GM15510 (cell line): ENCODE measurements around the gene ACTN4.

Experiments
- POLR2A ChIP-seq: IDR thresholded peaks from 3 replicates; pipeline ENCODE4 v1.6.1; 2011; ENCODE audit warnings: borderline replicate concordance; ENCODE audit not compliant: insufficient read length; ENCODE audit errors: extremely low read depth

The ACTN4 gene

DNA sequence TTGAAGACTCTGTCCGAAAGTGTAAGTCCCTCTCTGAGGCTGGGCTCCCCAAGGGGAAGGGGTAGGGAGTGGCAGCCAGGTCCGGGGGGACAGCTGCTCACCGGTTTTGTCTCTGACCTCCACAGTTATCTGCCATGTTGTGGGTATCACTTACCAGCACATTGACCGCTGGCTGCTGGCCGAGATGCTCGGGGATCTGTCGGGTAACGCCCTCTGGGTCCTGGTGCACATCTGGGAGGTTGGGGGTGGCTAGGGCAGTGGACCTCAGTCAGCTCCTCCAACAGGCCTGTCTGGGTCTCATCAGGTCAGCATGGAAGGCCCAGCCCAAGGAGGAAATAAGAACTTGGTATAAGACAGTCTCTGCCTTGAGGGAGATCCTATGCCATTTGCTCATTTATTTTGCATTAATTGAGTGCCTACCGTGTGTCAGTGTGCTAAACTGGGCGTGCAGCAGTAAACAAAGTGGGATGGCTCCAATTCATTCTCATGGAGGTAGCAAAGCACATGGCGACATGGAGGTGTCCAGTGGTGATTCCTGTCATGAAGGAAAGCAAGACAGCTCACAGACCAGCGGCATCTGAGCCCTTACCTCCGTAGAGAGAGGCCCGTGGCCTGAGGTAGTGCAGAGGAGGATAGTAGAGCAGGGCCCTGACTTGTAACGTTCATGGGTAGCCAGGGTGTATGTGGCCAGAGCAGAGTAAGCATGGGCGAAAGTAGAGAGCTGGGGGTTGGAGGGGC lies 14.8 kb upstream of the ACTN4 start:
- TF ChIP-seq POLR2A = no peak

DNA sequence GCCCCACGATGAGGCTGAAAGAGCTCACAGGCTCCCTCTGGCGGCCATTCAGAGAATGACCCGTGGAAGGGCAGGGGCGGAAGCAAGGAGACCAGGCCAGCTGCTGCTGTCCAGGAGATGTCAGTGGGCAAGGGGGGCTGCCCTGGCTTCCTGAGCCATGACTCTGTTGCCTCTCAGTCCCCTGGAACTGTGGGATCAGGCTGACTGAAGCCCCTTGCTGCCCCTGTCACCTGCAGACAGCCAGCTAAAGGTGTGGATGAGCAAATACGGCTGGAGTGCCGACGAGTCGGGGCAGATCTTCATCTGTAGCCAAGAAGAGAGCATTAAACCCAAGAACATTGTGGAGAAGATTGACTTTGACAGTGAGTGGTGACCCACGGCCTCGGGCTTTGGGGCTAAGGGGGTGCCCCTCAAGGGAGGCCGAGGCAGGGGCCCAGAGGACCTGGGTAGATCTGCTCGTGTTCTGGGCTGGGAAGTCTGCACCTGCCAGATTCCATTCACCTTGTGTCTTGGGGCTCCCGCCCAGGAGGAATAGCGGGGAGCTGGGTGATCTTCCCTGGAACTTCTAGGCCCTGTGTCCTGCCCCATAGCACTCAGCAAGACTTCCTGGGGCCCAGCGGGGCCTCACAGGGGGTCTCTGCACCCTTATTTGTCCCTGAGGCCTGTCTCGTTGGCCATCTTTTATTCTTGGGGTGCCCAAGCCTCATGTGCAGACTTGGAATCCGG lies 12.5 kb upstream of the ACTN4 start:
- no peak for TF ChIP-seq POLR2A

DNA sequence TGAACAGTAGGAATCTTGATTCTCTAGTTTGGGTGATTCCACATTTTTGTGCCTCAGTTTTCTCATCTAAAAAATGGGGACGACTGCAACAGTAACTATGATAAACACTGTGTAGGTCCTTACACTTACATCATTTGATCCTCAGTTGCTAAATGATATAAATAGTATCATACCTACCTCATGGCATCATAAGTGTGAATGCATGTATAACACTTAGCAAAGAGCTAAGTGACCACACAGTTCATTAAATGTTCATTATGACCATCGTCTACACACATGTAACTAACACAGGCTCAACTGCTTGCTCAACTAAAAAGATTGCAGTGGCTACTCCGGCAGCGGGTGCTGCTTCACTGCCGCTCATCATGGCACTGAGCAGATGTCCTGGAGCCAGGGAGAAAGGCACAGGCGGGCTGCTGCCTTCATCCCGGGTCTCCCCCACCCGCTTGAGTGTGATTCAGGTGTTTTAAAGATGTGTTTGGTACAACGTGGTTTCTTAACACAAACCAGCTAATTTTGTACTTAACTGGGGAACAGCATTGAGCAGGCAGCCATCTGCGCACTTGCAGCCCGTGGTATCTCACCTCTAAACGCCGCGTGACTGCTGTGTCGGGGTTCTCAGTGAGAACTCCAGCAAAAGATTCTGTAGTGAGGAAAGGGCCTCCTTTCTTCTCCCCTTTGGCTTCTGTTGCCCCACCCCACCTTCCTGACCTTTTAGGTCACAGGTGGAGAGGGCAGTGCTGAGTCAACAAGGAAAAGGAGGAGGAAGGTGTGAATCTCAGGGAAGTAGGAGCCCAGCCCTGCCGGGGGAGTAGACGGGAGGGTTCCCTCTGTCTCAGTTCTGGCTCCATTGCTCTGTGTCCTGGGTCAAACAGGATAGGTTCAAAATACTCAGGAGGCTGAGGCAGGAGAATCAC lies 11.7 kb upstream of the ACTN4 start:
- TF ChIP-seq POLR2A = no peak

DNA sequence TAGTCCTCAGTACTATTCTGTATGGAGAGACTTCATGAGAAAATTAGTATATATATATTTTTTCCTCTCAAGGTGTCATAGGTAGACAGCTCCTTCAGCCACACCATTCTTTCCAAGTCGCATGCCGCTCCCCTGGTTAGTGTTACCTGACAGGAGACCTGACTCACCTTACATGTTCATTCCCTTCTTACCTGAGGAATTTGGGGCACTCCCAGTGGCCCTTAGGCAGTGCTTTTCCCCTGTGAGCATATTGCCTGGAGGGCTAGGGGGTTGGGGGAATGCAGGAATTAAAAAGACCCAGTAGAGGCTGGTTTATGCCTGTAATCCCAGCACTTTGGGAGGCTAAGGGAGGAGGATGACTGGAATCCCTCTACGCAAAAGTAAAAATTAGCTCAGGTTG lies 9.0 kb upstream of the ACTN4 start:
- no peak for TF ChIP-seq POLR2A

DNA sequence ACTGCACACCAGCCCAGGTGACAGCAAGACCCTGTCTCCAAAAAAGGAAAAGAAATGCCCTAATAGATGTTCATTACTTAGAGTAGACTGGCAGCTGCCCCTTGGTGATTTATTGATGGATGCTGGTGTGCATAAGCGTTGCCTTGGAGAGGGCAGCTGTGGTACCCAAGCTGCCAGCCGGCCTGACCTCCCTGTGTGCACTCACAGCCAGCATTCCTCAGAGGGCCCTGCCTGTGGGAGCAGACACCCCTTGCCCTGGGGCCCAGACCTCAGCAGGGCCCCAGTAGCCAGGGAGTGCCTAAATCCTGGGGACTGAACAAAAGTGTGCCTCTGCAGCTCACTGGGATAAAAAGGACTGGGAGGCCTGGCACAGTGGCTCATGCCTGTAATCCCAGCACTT lies 7.8 kb upstream of the ACTN4 start:
- TF ChIP-seq POLR2A = no peak

DNA sequence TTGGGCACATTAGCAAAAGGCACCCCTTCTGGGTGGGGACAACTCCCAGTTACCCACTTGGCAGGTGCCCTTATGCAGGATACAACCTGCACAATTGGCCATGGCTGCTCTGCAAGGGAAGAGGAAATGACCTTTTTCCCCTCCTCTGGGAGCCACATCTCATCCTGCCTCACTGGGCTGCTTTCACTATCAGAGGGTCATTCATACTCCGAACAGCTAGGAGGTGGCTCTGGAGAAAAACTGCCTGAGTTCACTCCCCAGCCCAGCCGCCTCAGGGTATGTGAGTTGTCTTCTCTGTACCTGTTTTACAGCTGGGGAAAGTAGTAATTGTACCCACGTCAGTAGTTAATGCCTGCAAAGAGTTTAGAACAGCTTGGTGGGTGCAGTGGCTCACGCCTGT lies 7.1 kb upstream of the ACTN4 start:
- TF ChIP-seq POLR2A = no peak

DNA sequence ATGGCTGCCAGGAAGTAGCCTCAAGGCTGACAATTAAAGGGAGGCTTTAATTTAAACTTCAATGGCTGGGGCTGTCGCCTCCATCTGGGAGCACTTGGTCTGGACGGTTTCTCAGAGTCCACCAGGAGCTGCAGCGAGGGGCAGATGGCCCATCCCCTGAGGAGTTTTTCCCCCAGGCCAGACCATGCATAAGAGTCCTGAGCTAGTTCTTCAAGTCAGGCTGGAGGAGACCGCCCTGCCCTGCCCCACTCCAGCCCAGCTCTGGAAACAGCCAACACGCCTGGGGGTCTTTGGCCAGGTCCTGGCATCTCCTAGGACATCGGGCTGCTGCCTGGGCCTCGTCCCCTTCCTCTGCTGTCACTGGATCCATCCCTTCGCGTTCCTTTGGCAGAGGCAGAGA lies 5.3 kb upstream of the ACTN4 start:
- no peak for TF ChIP-seq POLR2A

DNA sequence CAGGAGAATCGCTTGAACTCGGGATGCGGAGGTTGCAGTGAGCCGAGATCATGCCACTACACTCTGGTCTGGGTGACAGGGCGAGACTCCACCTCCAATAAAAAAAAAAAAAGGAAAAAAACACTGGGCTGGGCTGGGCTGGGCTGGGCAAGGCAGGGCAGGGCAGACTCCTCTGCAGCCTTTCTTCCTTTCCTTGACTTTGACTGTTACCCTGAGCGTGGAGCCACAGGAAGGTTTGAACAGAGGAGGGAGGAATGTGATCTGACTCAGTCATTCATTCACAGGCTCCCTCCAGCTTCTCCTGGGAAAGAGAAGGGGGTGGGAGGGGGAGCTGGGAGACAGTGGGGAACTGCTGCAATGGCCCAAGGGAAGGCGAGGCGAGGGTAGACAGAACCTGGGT lies 2.7 kb upstream of the ACTN4 start:
- no peak for TF ChIP-seq POLR2A

DNA sequence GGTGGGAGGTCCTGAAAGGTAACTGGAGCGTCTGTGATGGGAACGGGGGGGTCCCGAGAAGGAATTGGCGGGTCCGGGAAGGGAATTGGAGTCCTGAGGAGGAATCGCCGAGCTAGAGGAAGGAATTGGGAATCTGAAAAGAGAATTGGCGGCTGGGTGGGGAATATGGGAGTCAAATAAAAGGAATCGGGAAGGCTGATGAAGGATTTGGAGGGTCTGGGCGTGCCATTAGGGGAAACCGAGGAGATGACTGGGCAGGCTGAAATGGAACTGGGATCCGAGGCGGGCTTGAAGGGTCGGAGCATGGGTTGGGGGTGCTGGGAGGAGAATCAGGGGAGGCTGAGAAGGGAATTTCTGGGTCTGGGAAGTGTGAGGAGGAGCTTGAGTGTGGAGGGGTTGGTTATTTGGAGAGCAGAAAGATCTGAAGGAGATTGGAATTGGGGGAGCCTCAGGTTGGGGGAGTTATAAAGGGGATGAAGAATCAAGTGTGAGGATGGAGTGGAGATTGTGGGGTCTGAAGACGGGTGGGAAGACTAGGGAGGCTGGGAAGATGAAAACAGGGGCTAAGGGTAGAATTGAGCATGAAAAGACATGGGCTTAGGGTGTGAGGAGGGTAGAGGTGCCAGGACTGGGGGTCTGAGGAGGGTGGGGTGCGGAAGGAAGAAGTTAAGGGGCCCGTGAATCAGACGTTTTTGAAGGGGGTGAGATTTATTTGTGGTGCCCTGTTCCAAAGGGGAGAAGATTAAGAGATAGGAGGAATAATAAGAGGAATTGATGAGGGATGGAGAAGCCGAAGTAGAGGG lies 718 bp downstream of the ACTN4 start:
- no peak for TF ChIP-seq POLR2A

DNA sequence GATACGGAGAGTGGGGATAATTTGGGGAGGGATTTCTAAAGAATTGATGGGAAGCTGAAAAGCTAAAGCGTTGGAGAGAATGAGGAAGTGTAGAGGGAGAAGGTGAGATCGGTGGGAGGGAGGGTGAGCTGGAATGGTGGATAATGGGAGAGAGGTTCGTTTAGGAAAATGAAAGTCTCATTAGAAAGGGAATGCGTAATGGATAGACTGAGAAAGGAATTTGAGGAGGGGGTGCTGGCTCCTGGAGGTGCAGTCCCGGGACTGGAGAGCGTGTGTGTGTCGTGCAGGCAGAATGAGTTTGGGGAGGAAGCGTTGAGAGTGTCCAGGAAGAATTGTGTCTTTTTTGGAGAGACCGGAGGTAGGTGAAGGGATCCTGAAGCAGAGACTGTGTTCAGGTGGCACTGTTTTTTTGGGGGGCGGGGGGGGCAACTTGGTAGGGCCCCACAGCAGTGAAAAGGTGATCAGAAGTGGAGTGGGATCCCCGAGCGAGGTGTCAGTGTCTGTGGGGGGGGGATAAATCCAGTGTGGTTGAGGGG lies 1.4 kb downstream of the ACTN4 start:
- no peak for TF ChIP-seq POLR2A

DNA sequence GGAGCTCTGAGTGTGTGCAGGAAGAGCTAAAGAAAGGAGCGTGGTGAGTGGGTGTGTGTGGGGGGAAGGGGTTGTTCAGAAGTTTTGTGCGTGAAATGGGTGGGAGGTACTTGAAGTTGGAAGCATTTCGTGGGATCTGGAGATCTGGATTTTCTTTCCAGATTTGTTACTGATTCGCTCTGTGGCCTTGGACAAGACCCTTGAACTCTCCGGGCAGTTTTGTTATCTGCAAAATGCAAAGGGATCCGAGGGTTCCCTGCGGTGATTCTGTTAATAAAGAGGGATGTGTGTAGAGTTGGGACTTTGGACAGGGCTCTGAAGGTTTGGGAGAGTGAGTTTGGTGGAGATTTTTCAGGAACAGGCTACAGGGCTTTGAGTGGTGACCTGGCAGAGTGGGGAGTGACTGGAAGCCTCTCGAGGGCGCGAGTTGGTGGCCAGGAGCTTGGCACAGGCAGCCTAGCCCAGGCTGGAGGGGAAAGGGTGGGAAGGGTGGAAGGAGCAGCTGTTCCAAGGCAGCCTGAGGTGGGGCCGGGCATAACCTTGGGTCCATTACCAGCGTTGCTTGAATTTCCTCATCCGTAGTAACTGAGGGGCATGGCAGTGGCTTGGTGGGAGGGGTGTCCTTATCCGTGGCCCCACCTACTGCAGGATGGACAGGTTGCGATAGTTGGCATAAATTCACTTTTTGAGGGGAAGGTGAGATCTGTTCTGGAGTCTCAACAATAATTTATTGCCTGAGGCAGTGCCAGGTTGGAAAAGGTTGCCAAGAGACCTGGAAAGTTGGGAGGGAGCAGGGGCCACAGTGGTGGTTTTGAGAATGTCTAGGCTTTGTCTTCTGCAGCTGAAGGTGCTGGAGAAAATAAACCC lies 2.1 kb downstream of the ACTN4 start:
- TF ChIP-seq POLR2A = no peak

DNA sequence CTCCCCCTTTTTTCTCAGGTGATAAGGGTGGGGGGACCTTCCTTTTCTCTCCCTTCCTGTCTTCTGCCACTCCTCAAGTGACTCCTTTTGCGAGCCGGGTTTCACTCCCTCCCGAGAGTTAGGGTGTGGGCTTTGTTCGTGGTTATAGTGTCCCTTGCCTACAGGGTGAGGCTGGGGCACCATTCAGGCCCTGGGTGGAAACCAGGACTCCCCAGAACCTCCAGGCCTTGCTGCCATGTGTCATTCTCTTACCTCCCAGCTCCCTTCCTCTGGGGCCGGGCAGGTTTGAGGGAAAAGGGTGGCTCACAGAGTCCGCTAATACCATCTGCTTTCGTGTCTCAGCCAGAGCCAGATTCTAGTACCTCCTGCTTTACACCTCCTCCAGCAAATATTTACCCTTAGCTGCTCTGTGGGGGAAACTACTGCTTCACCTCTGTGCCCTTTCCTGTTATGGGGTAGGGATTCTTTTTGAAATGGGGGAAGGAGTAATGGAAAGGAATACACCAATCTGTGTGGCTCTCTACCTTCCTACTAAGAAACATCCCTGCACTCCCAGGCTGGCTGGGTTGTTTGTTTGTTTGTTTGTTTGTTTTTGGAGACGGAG lies 2.8 kb downstream of the ACTN4 start:
- no peak for TF ChIP-seq POLR2A
